Eye (tissue), 1 donor: ENCODE results near the gene PTPRN2.
A peak's percentile ranks its signal among the peaks of the same experiment; 100 is the strongest.
"Not testable (repeated sequence)": the region's sequence is repeated elsewhere in the genome, so short reads cannot be mapped to it uniquely, and the experiment has no call there.

Source experiments
- DNase-seq: peaks from one replicate; pipeline ENCODE4 v3.0.0-alpha.2; 2015

Gene PTPRN2

GRCh38 chr7:158332516-158332915 lies 255.1 kb downstream of the PTPRN2 start:
- DNase-seq = not testable (repeated sequence)

GRCh38 chr7:158331826-158332450 lies 255.7 kb downstream of the PTPRN2 start:
- not testable (repeated sequence) for DNase-seq

GRCh38 chr7:158329686-158330085 lies 257.9 kb downstream of the PTPRN2 start:
- DNase-seq = no peak

GRCh38 chr7:158329014-158329610 lies 258.5 kb downstream of the PTPRN2 start:
- no peak for DNase-seq

- DNase-seq = peak; percentile 24
Measured at GRCh38 chr7:158328376-158329013, 259.1 kb downstream of the PTPRN2 start.

GRCh38 chr7:158327571-158328180 lies 259.9 kb downstream of the PTPRN2 start:
- DNase-seq = peak; percentile 45

- DNase-seq = no peak
Measured at GRCh38 chr7:158327012-158327411, 260.6 kb downstream of the PTPRN2 start.

GRCh38 chr7:158325530-158326381 lies 261.9 kb downstream of the PTPRN2 start:
- peak; percentile 98 for DNase-seq

GRCh38 chr7:158324397-158325360 lies 262.9 kb downstream of the PTPRN2 start:
- peak; percentile 16 for DNase-seq

GRCh38 chr7:158323741-158324396 lies 263.8 kb downstream of the PTPRN2 start:
- no peak for DNase-seq

- peak; percentile 30 for DNase-seq
Measured at GRCh38 chr7:158322616-158323530, 264.8 kb downstream of the PTPRN2 start.

GRCh38 chr7:158321936-158322615 lies 265.5 kb downstream of the PTPRN2 start:
- DNase-seq = no peak

- no peak for DNase-seq
Measured at GRCh38 chr7:158321056-158321700, 266.4 kb downstream of the PTPRN2 start.

- DNase-seq = no peak
Measured at GRCh38 chr7:158320328-158320727, 267.3 kb downstream of the PTPRN2 start.

GRCh38 chr7:158318511-158318913 lies 269.1 kb downstream of the PTPRN2 start:
- no peak for DNase-seq

- peak; percentile 93 for DNase-seq
Measured at GRCh38 chr7:158317238-158318205, 270.1 kb downstream of the PTPRN2 start.

GRCh38 chr7:158316466-158317031 lies 271.1 kb downstream of the PTPRN2 start:
- no peak for DNase-seq
